ENCODE measurements around the gene MRPL32.

DNA sequence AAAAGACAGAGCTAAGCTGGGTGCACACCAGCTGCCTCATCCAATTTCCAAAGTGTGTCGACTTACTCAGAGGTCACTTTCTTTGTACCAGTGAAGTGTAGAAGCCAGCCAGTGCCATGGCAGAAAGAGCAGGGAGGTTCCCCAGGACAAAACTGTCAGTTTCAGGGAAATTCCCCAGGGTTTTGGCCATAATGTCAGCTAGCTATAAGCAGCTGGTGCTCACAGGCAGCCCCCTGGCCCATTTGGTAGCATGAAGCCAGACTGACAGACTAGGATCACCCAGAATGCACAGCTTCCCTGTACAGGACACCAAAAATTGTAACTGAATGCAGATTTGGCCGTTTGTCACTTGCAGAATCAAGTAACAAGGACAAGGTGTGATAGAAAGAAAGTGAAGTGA is 28.6 kb downstream of the MRPL32 start:
- TF ChIP-seq, protein P1, sequence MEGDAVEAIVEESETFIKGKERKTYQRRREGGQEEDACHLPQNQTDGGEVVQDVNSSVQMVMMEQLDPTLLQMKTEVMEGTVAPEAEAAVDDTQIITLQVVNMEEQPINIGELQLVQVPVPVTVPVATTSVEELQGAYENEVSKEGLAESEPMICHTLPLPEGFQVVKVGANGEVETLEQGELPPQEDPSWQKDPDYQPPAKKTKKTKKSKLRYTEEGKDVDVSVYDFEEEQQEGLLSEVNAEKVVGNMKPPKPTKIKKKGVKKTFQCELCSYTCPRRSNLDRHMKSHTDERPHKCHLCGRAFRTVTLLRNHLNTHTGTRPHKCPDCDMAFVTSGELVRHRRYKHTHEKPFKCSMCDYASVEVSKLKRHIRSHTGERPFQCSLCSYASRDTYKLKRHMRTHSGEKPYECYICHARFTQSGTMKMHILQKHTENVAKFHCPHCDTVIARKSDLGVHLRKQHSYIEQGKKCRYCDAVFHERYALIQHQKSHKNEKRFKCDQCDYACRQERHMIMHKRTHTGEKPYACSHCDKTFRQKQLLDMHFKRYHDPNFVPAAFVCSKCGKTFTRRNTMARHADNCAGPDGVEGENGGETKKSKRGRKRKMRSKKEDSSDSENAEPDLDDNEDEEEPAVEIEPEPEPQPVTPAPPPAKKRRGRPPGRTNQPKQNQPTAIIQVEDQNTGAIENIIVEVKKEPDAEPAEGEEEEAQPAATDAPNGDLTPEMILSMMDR (IDR thresholded peaks at IDR 0.05) = no peak
- no peak for TF ChIP-seq POLR2A (IDR thresholded peaks at IDR 0.05)

All from breast epithelium (tissue), 3 donors.